Colonic mucosa (tissue), 4 donors: Measurements from ENCODE around the gene SCAMP4. TPM values are rescaled to one million over a fixed set of nuclear protein-coding genes. Genes with fewer than 3 reads are reported as not detected.

Experiments
- DNase-seq: peaks from one replicate; pipeline ENCODE4 v3.0.0-alpha.2; 2020
- H3K27ac ChIP-seq: fragments of 200-600 bp; one replicate; pipeline ENCODE4 v1.8.0; 2021
- H3K27me3 ChIP-seq: fragments of 200-600 bp; one replicate; pipeline ENCODE4 v1.8.0; 2021
- H3K36me3 ChIP-seq: fragments of 200-600 bp; one replicate; pipeline ENCODE4 v1.8.0; 2021
- H3K4me1 ChIP-seq: fragments of 200-600 bp; one replicate; pipeline ENCODE4 v1.8.0; 2021; ENCODE audit warnings: mild to moderate bottlenecking
- H3K4me3 ChIP-seq: fragments of 200-600 bp; one replicate; pipeline ENCODE4 v1.8.0; 2021
- H3K9ac ChIP-seq, 2 donors: one replicate each; pipeline ENCODE4 v1.7.0; 2013; ENCODE audit warnings: control low read depth in 2 of 2, low read depth in 2 of 2, low read length in 2 of 2
- H3K9me3 ChIP-seq: fragments of 200-600 bp; one replicate; pipeline ENCODE4 v1.8.0; 2021
- intact Hi-C: fragments of 100-400 bp; cut with DNase I; formaldehyde crosslinking; loops from one replicate; pipeline ENCODE4 v1.14.1; 2022
- total RNA-seq, 2 donors: library from RNA; stranded (reverse); fragmentation: NEBNext Ultra II Directional in 1 of 2; extraction: Animal tissue kit (Norgen Biotek cat#: 25700) in 1 of 2; gene quantifications; one replicate each; pipeline ENCODE4 v1.2.1, GENCODE V29; 2021
- TF ChIP-seq, protein P1 (sequence below): fragments of 200-600 bp; IDR thresholded peaks from one replicate; pipeline ENCODE4 v1.8.0; 2022; ENCODE audit warnings: antibody characterized with exemption, mild to moderate bottlenecking
- donor health status: healthy.
- donor health status: DM: no; HTN: no; CAD: no.
- donor health status: DM: no; HTN: no; CAD: no.

The SCAMP4 gene
- total RNA-seq, 2 donors from 2014 or later: 57.4 to 91.8 TPM

- DNase-seq: no peak
- no peak overlapping the region for H3K27ac ChIP-seq
- H3K36me3 ChIP-seq: no peaks in the 10 kb centered on the region
- no peaks in the 10 kb centered on the region for H3K27me3 ChIP-seq
- no peaks in the 10 kb centered on the region for H3K9me3 ChIP-seq
- no peak overlapping the region for H3K9ac ChIP-seq
- intact Hi-C loops: no loop called here
- TF ChIP-seq, protein P1, sequence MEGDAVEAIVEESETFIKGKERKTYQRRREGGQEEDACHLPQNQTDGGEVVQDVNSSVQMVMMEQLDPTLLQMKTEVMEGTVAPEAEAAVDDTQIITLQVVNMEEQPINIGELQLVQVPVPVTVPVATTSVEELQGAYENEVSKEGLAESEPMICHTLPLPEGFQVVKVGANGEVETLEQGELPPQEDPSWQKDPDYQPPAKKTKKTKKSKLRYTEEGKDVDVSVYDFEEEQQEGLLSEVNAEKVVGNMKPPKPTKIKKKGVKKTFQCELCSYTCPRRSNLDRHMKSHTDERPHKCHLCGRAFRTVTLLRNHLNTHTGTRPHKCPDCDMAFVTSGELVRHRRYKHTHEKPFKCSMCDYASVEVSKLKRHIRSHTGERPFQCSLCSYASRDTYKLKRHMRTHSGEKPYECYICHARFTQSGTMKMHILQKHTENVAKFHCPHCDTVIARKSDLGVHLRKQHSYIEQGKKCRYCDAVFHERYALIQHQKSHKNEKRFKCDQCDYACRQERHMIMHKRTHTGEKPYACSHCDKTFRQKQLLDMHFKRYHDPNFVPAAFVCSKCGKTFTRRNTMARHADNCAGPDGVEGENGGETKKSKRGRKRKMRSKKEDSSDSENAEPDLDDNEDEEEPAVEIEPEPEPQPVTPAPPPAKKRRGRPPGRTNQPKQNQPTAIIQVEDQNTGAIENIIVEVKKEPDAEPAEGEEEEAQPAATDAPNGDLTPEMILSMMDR: no peak
- H3K4me3 ChIP-seq: no peak overlapping the region
- no peaks in the 10 kb centered on the region for H3K4me1 ChIP-seq
Observed at GRCh38 chr19:1953441-1954094, 48.4 kb downstream of the SCAMP4 start.

GRCh38 chr19:1954532-1954933, 49.3 kb downstream of the SCAMP4 start:
- DNase-seq: no peak
- Histone ChIP-seq H3K9ac (no peak overlapping the region), H3K36me3 (no peaks in the 10 kb centered on the region), H3K27me3 (no peaks in the 10 kb centered on the region), H3K27ac (no peak overlapping the region), H3K4me3 (no peak overlapping the region), H3K9me3 (no peaks in the 10 kb centered on the region), H3K4me1 (no peaks in the 10 kb centered on the region)
- intact Hi-C loops: no loop called here
- TF ChIP-seq, protein P1: no peak

GRCh38 chr19:1955171-1956121, 50.2 kb downstream of the SCAMP4 start:
- Histone ChIP-seq H3K9ac (no peak overlapping the region), H3K27me3 (no peaks in the 10 kb centered on the region), H3K4me1 (no peaks in the 10 kb centered on the region), H3K9me3 (no peaks in the 10 kb centered on the region), H3K27ac (no peak overlapping the region), H3K36me3 (no peaks in the 10 kb centered on the region), H3K4me3 (no peak overlapping the region)
- TF ChIP-seq, protein P1: no peak
- intact Hi-C loops: no loop called here
- DNase-seq: no peak

- H3K36me3 ChIP-seq: no peaks in the 10 kb centered on the region
- H3K27ac ChIP-seq: no peak overlapping the region
- H3K4me1 ChIP-seq: no peaks in the 10 kb centered on the region
- no peaks in the 10 kb centered on the region for H3K27me3 ChIP-seq
- H3K4me3 ChIP-seq: no peak overlapping the region
- no peaks in the 10 kb centered on the region for H3K9me3 ChIP-seq
- no peak overlapping the region for H3K9ac ChIP-seq
- intact Hi-C loops: no loop called here
- DNase-seq: no peak
- TF ChIP-seq, protein P1: no peak
Observed at GRCh38 chr19:1956122-1956494, 50.9 kb downstream of the SCAMP4 start.

DNA sequence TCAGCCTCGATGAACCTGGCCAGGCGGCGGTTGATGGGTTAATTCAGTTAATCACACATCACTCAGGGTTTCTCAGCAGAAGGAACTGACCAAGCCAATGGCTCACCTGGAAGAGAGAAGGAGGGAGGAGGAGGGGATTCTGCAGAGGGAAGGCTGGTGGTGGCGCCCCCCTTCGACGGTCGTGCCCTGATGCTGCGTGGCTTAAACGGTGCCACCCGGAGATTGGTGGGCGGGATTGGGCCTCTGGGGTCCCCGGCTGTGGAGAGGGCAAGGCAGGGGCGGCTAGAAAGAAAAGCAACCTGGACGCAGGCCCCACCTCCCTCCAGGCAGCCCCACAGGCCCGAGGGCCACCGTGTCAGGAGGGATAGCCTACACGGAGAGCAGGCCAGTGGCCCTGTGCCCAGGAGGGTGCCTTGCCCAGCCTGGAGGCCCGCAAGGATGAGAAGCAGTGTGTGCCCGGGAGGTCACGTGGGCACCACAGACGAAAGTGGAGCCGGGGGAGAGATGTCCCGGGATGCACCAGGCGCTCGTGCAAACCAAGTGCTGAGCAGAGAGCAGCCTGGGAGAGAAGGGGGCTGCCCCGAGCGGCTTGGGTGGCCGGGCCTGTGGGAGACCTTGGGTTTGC, 51.8 kb downstream of the SCAMP4 start:
- no peak overlapping the region for H3K27ac ChIP-seq
- H3K36me3 ChIP-seq: no peaks in the 10 kb centered on the region
- TF ChIP-seq, protein P1: no peak
- H3K4me3 ChIP-seq: no peak overlapping the region
- H3K4me1 ChIP-seq: no peaks in the 10 kb centered on the region
- H3K9me3 ChIP-seq: no peaks in the 10 kb centered on the region
- H3K9ac ChIP-seq: no peak overlapping the region
- DNase-seq: no peak
- intact Hi-C loops: no loop called here
- H3K27me3 ChIP-seq: no peaks in the 10 kb centered on the region
